Activated naive CD8-positive, alpha-beta T cell treated with anti-CD3 and anti-CD28 coated beads, Interleukin-2, amount 10 ng/mL, durations not matched to agents 7 days and 5 days (primary cell): ENCODE data around the gene MOCS2. TPM values are rescaled to one million over a fixed set of nuclear protein-coding genes. Genes with fewer than 3 reads are reported as not detected.
A peak's percentile ranks its signal among the peaks of the same experiment; 100 is the strongest.

Experiments
- ATAC-seq: fragments of 150-1000 bp; cut with Tn5 transposase; one replicate; pipeline ENCODE4 v1.10.0; 2021; ENCODE audit warnings: low read depth, moderate library complexity
- POLR2A ChIA-PET: fragments of 350-600 bp; sonication (Branson Sonifier 250); formaldehyde crosslinking; loops from one replicate; lab custom pipeline; 2021; ENCODE audit warnings: antibody characterized with exemption; lab: Charles Lee
- DNase-seq: peaks from one replicate; pipeline ENCODE4 v3.0.0; 2021
- H3K27ac Mint-ChIP-seq: one replicate; pipeline ENCODE4 v1.8.0; 2022; ENCODE audit warnings: mild to moderate bottlenecking, mixed read lengths
- H3K27me3 Mint-ChIP-seq: one replicate; pipeline ENCODE4 v1.8.0; 2022; ENCODE audit warnings: mild to moderate bottlenecking, moderate library complexity, mixed read lengths
- H3K36me3 Mint-ChIP-seq: one replicate; pipeline ENCODE4 v1.8.0; 2021; ENCODE audit warnings: mild to moderate bottlenecking, mixed read lengths
- H3K4me1 Mint-ChIP-seq: one replicate; pipeline ENCODE4 v1.8.0; 2021; ENCODE audit warnings: mixed read lengths
- H3K4me3 Mint-ChIP-seq: one replicate; pipeline ENCODE4 v1.8.0; 2022; ENCODE audit warnings: mild to moderate bottlenecking, moderate library complexity, mixed read lengths
- H3K9me3 Mint-ChIP-seq: one replicate; pipeline ENCODE4 v1.8.0; 2021; ENCODE audit warnings: mixed read lengths
- total RNA-seq, 2 experiments: library from RNA; stranded (reverse); gene quantifications; one replicate each; pipeline ENCODE4 v1.2.3, GENCODE V29; 2021

The MOCS2 gene
- 10 to 100 TPM; 23.1 to 26.0 TPM for total RNA-seq

GRCh38 chr5:53109443-53110127 is at the start of gene MOCS2:
TSS of gene MOCS2 (minus strand) at chr5:53109757. CDS start at chr5:53107174, 2,583 bp downstream.
- POLR2A ChIA-PET: interaction anchor here (0.6 to 2.1 kb wide), 8 partner anchors 9 to 310 kb away, joined by 3 to 11 read pairs (median 4); no protein-coding TSS in a partner anchor
- H3K9me3 Mint-ChIP-seq: no peaks in the 10 kb centered on the region
- peaks cover 24% of the 10 kb centered on the region for H3K36me3 Mint-ChIP-seq
- ATAC-seq: peak; percentile 99
- DNase-seq: peak; percentile 94
- peaks cover 30% of the 10 kb centered on the region for H3K4me1 Mint-ChIP-seq
- H3K4me3 Mint-ChIP-seq: peak within 1 kb of the TSS; percentile 86
- peak within 1 kb of the TSS; percentile 89 for H3K27ac Mint-ChIP-seq
- H3K27me3 Mint-ChIP-seq: no peaks in the 10 kb centered on the region

GRCh38 chr5:53151713-53152458 is 42.3 kb upstream of the MOCS2 start:
- no peaks in the 10 kb centered on the region for H3K9me3 Mint-ChIP-seq
- no peak for DNase-seq
- H3K27ac Mint-ChIP-seq: no peak overlapping the region
- H3K27me3 Mint-ChIP-seq: peaks cover 4% of the 10 kb centered on the region
- no peak overlapping the region for H3K4me3 Mint-ChIP-seq
- POLR2A ChIA-PET: no interaction called here
- no peaks in the 10 kb centered on the region for H3K4me1 Mint-ChIP-seq
- H3K36me3 Mint-ChIP-seq: no peaks in the 10 kb centered on the region
- ATAC-seq: no peak

- no peak overlapping the region for H3K27ac Mint-ChIP-seq
- DNase-seq: no peak
- H3K4me1 Mint-ChIP-seq: no peaks in the 10 kb centered on the region
- no peak overlapping the region for H3K4me3 Mint-ChIP-seq
- H3K9me3 Mint-ChIP-seq: peaks cover 2% of the 10 kb centered on the region
- H3K27me3 Mint-ChIP-seq: no peaks in the 10 kb centered on the region
- H3K36me3 Mint-ChIP-seq: no peaks in the 10 kb centered on the region
- no peak for ATAC-seq
- POLR2A ChIA-PET: no interaction called here
Observed at GRCh38 chr5:53133020-53133419, 23.5 kb upstream of the MOCS2 start.

- POLR2A ChIA-PET: no interaction called here
- ATAC-seq: no peak
- no peaks in the 10 kb centered on the region for H3K27me3 Mint-ChIP-seq
Observed at GRCh38 chr5:53130266-53130665, 20.7 kb upstream of the MOCS2 start.

GRCh38 chr5:53128481-53128880 is 18.9 kb upstream of the MOCS2 start:
- H3K27ac Mint-ChIP-seq: no peak overlapping the region
- no peak for ATAC-seq

More at GRCh38 chr5:53130266-53130665, 20.7 kb upstream of the MOCS2 start:
- Mint-ChIP-seq H3K9me3 (peaks cover 2% of the 10 kb centered on the region), H3K4me3 (no peak overlapping the region), H3K36me3 (no peaks in the 10 kb centered on the region), H3K4me1 (no peaks in the 10 kb centered on the region), H3K27ac (no peak overlapping the region)
- no peak for DNase-seq

GRCh38 chr5:53127107-53127506 is 17.6 kb upstream of the MOCS2 start:
- POLR2A ChIA-PET: no interaction called here
- no peak for ATAC-seq
- no peaks in the 10 kb centered on the region for H3K27me3 Mint-ChIP-seq
- no peaks in the 10 kb centered on the region for H3K4me1 Mint-ChIP-seq
- no peak overlapping the region for H3K27ac Mint-ChIP-seq
- no peak for DNase-seq
- H3K36me3 Mint-ChIP-seq: no peaks in the 10 kb centered on the region
- H3K4me3 Mint-ChIP-seq: no peak overlapping the region
- H3K9me3 Mint-ChIP-seq: peaks cover 2% of the 10 kb centered on the region

More at GRCh38 chr5:53128481-53128880, 18.9 kb upstream of the MOCS2 start:
- no peaks in the 10 kb centered on the region for H3K4me1 Mint-ChIP-seq
- POLR2A ChIA-PET: no interaction called here
- no peaks in the 10 kb centered on the region for H3K36me3 Mint-ChIP-seq
- H3K9me3 Mint-ChIP-seq: peaks cover 2% of the 10 kb centered on the region
- no peaks in the 10 kb centered on the region for H3K27me3 Mint-ChIP-seq
- no peak overlapping the region for H3K4me3 Mint-ChIP-seq
- no peak for DNase-seq

- Mint-ChIP-seq H3K4me1 (no peaks in the 10 kb centered on the region), H3K4me3 (no peak overlapping the region), H3K36me3 (no peaks in the 10 kb centered on the region), H3K27ac (no peak overlapping the region), H3K27me3 (peaks cover 2% of the 10 kb centered on the region), H3K9me3 (peaks cover 2% of the 10 kb centered on the region)
- ATAC-seq (no peak), DNase-seq (no peak)
- POLR2A ChIA-PET: no interaction called here
Observed at GRCh38 chr5:53126521-53126920, 17.0 kb upstream of the MOCS2 start.

- H3K27ac Mint-ChIP-seq: no peak overlapping the region
- no peaks in the 10 kb centered on the region for H3K9me3 Mint-ChIP-seq
- H3K4me3 Mint-ChIP-seq: no peak overlapping the region
- no peaks in the 10 kb centered on the region for H3K36me3 Mint-ChIP-seq
- no peak for DNase-seq
- H3K4me1 Mint-ChIP-seq: no peaks in the 10 kb centered on the region
- no peak for ATAC-seq
- POLR2A ChIA-PET: no interaction called here
- H3K27me3 Mint-ChIP-seq: peaks cover 2% of the 10 kb centered on the region
Observed at GRCh38 chr5:53123702-53124101, 14.1 kb upstream of the MOCS2 start.

GRCh38 chr5:53120165-53120564 is 10.6 kb upstream of the MOCS2 start:
- Mint-ChIP-seq H3K27ac (no peak overlapping the region), H3K4me3 (no peak overlapping the region), H3K9me3 (no peaks in the 10 kb centered on the region), H3K36me3 (no peaks in the 10 kb centered on the region), H3K27me3 (peaks cover 2% of the 10 kb centered on the region), H3K4me1 (no peaks in the 10 kb centered on the region)
- ATAC-seq (no peak), DNase-seq (no peak)
- POLR2A ChIA-PET: no interaction called here

GRCh38 chr5:53118879-53119278 is 9.3 kb upstream of the MOCS2 start:
- POLR2A ChIA-PET: interaction anchor here (1.0 kb wide), 1 partner anchor 9 kb away, joined by 4 read pairs; the partner anchor contains the start of gene MOCS2
- ATAC-seq (no peak), DNase-seq (no peak)
- H3K4me3 Mint-ChIP-seq: no peak overlapping the region
- H3K27ac Mint-ChIP-seq: no peak overlapping the region
- H3K4me1 Mint-ChIP-seq: no peaks in the 10 kb centered on the region
- H3K9me3 Mint-ChIP-seq: no peaks in the 10 kb centered on the region
- H3K36me3 Mint-ChIP-seq: no peaks in the 10 kb centered on the region
- H3K27me3 Mint-ChIP-seq: peaks cover 2% of the 10 kb centered on the region

GRCh38 chr5:53116597-53116996 is 7.0 kb upstream of the MOCS2 start:
- H3K27me3 Mint-ChIP-seq: peaks cover under 1% of the 10 kb centered on the region
- H3K4me1 Mint-ChIP-seq: no peaks in the 10 kb centered on the region
- POLR2A ChIA-PET: no interaction called here
- ATAC-seq (no peak), DNase-seq (no peak)
- H3K4me3 Mint-ChIP-seq: no peak overlapping the region
- H3K9me3 Mint-ChIP-seq: no peaks in the 10 kb centered on the region
- no peak overlapping the region for H3K27ac Mint-ChIP-seq
- H3K36me3 Mint-ChIP-seq: no peaks in the 10 kb centered on the region

- no peaks in the 10 kb centered on the region for H3K9me3 Mint-ChIP-seq
- H3K4me3 Mint-ChIP-seq: no peak overlapping the region
- H3K36me3 Mint-ChIP-seq: no peaks in the 10 kb centered on the region
- POLR2A ChIA-PET: no interaction called here
- H3K27ac Mint-ChIP-seq: no peak overlapping the region
- ATAC-seq (no peak), DNase-seq (no peak)
- no peaks in the 10 kb centered on the region for H3K27me3 Mint-ChIP-seq
- peaks cover 8% of the 10 kb centered on the region for H3K4me1 Mint-ChIP-seq
Observed at GRCh38 chr5:53114988-53115387, 5.4 kb upstream of the MOCS2 start.

GRCh38 chr5:53113947-53114346 is 4.4 kb upstream of the MOCS2 start:
- DNase-seq (no peak), ATAC-seq (no peak)
- no peaks in the 10 kb centered on the region for H3K36me3 Mint-ChIP-seq
- H3K4me3 Mint-ChIP-seq: no peak overlapping the region
- POLR2A ChIA-PET: no interaction called here
- no peak overlapping the region for H3K27ac Mint-ChIP-seq
- no peaks in the 10 kb centered on the region for H3K27me3 Mint-ChIP-seq
- no peaks in the 10 kb centered on the region for H3K9me3 Mint-ChIP-seq
- peaks cover 9% of the 10 kb centered on the region for H3K4me1 Mint-ChIP-seq

GRCh38 chr5:53112909-53113308 is 3.4 kb upstream of the MOCS2 start:
- no peaks in the 10 kb centered on the region for H3K27me3 Mint-ChIP-seq
- H3K4me1 Mint-ChIP-seq: peaks cover 10% of the 10 kb centered on the region
- no peak for DNase-seq
- H3K4me3 Mint-ChIP-seq: no peak overlapping the region
- ATAC-seq: no peak
- H3K9me3 Mint-ChIP-seq: no peaks in the 10 kb centered on the region
- POLR2A ChIA-PET: no interaction called here
- H3K36me3 Mint-ChIP-seq: peaks cover 1% of the 10 kb centered on the region
- H3K27ac Mint-ChIP-seq: no peak overlapping the region
